H1 (cell line): ENCODE measurements around the gene LRCH1. TPM values are rescaled to one million over a fixed set of nuclear protein-coding genes. Genes with fewer than 3 reads are reported as not detected.
A peak's percentile ranks its signal among the peaks of the same experiment; 100 is the strongest.

Experiments used
- CTCF ChIA-PET: fragments of 300-600 bp; sonication (Branson Sonifier 250); formaldehyde crosslinking; loops from one replicate; lab custom pipeline; 2021; ENCODE audit not compliant: partially characterized antibody; lab: Charles Lee
- POLR2A ChIA-PET: fragments of 300-600 bp; sonication (Branson Sonifier 250); formaldehyde crosslinking; loops from one replicate; lab custom pipeline; 2021; ENCODE audit warnings: inconsistent platforms; ENCODE audit not compliant: partially characterized antibody; lab: Charles Lee
- DNase-seq, 2 experiments: peaks; one replicate each; pipeline versions ENCODE4 v3.0.0 to v3.0.0-alpha.2; 2010 to 2022; ENCODE audit warnings: low spot score in 2 of 2, low read depth in 1 of 2, mixed read lengths in 1 of 2
- FAIRE-seq: peaks from 2 replicates; lab custom pipeline; 2011; peaks lifted over from hg19 to GRCh38; lab: Jason Lieb, UNC
- H2AFZ ChIP-seq: 2 replicates; pipeline ENCODE4 v1.8.1; 2012; ENCODE audit warnings: low read length, inconsistent platforms
- H2AK5ac ChIP-seq: 2 replicates; pipeline ENCODE4 v1.6.1; 2013; ENCODE audit warnings: low read depth, low read length
- H2BK120ac ChIP-seq: replicated peaks from 2 replicates; pipeline ENCODE3; 2013; ENCODE audit warnings: low read depth, low read length, inconsistent platforms
- H2BK12ac ChIP-seq: 2 replicates; pipeline ENCODE4 v1.6.1; 2013; ENCODE audit warnings: low read depth, low read length
- H2BK15ac ChIP-seq: 2 replicates; pipeline ENCODE4 v1.6.1; 2013; ENCODE audit warnings: low read length
- H2BK20ac ChIP-seq: 2 replicates; pipeline ENCODE4 v1.6.1; 2013; ENCODE audit warnings: low read length
- H2BK5ac ChIP-seq: 2 replicates; pipeline ENCODE4 v1.6.1; 2013; ENCODE audit warnings: low read depth, low read length
- H3K14ac ChIP-seq: 2 replicates; pipeline ENCODE4 v1.6.1; 2013; ENCODE audit warnings: inconsistent platforms; ENCODE audit not compliant: insufficient read length
- H3K18ac ChIP-seq: 2 replicates; pipeline ENCODE4 v1.6.1; 2013; ENCODE audit warnings: low read length; ENCODE audit errors: extremely low read depth
- H3K23ac ChIP-seq: 2 replicates; pipeline ENCODE4 v1.6.1; 2013; ENCODE audit warnings: inconsistent platforms; ENCODE audit not compliant: insufficient read length
- H3K23me2 ChIP-seq: 2 replicates; pipeline ENCODE4 v1.6.1; 2013; ENCODE audit warnings: low read depth, low read length
- H3K27ac ChIP-seq: 2 replicates; pipeline ENCODE4 v1.6.1; 2011; ENCODE audit warnings: low read depth, low read length, inconsistent platforms
- H3K27me3 ChIP-seq, 4 experiments: replicated peaks in 1 of 4; 1 replicate in 1 of 4; 2 replicates in 3 of 4; pipeline versions ENCODE4 v1.6.1 to v1.8.1; 2011 to 2013; ENCODE audit warnings: low read length in 3 of 4, mild to moderate bottlenecking in 3 of 4, inconsistent platforms in 2 of 4, mixed read lengths in 2 of 4, moderate library complexity in 1 of 4; ENCODE audit not compliant: control insufficient read depth in 3 of 4, insufficient read depth in 3 of 4; ENCODE audit errors: extremely low read depth in 1 of 4
- H3K36me3 ChIP-seq, 4 experiments: 2 replicates each; pipeline versions ENCODE4 v1.6.1 to v1.8.1; 2011 to 2013; ENCODE audit warnings: mild to moderate bottlenecking in 4 of 4, low read length in 3 of 4, moderate library complexity in 2 of 4, control low read depth in 1 of 4, inconsistent platforms in 1 of 4; ENCODE audit not compliant: insufficient read depth in 4 of 4, control insufficient read depth in 2 of 4
- H3K4ac ChIP-seq: replicated peaks from 2 replicates; pipeline ENCODE3; 2013; ENCODE audit warnings: low read length, low read depth, mixed read lengths, inconsistent platforms; ENCODE audit not compliant: insufficient read length
- H3K4me1 ChIP-seq, 4 experiments: replicated peaks in 1 of 4; 1 replicate in 1 of 4; 2 replicates in 3 of 4; pipeline versions ENCODE4 v1.6.1 to v1.8.1; 2011 to 2013; ENCODE audit warnings: low read length in 3 of 4, inconsistent platforms in 2 of 4, mixed read lengths in 1 of 4; ENCODE audit not compliant: insufficient read depth in 4 of 4, control insufficient read depth in 3 of 4
- H3K4me2 ChIP-seq, 2 experiments: 2 replicates each; pipeline versions ENCODE4 v1.6.1 to v1.8.1; 2011 to 2013; ENCODE audit warnings: low read depth in 2 of 2, low read length in 2 of 2, control low read depth in 1 of 2, inconsistent platforms in 1 of 2, mild to moderate bottlenecking in 1 of 2; ENCODE audit not compliant: insufficient read depth in 1 of 2
- H3K4me3 ChIP-seq, 4 experiments: fragments of 200-600, 300-600 bp in 1 of 4; sonication (generic), shearing (Covaris generic), sonication (Bioruptor Twin) in 1 of 4; 2 replicates each; pipeline versions ENCODE4 v1.5.1 to v1.8.1; 2011 to 2016; ENCODE audit warnings: low read length in 4 of 4, low read depth in 3 of 4, control low read depth in 2 of 4, inconsistent platforms in 2 of 4, mild to moderate bottlenecking in 2 of 4, mixed read lengths in 1 of 4, moderate library complexity in 1 of 4; ENCODE audit not compliant: insufficient read depth in 2 of 4; ENCODE audit errors: extremely low read depth in 1 of 4
- H3K56ac ChIP-seq: replicated peaks from 2 replicates; pipeline ENCODE3; 2013; ENCODE audit warnings: low read depth, mild to moderate bottlenecking, mixed read lengths, low read length, inconsistent platforms; ENCODE audit not compliant: insufficient read length
- H3K79me1 ChIP-seq: 2 replicates; pipeline ENCODE4 v1.6.1; 2013; ENCODE audit warnings: low read depth, low read length, control low read depth
- H3K79me2 ChIP-seq, 2 experiments: 2 replicates each; pipeline versions ENCODE4 v1.6.1 to v1.8.1; 2012 to 2013; ENCODE audit warnings: low read length in 2 of 2, mild to moderate bottlenecking in 2 of 2, inconsistent platforms in 1 of 2; ENCODE audit not compliant: insufficient read depth in 2 of 2, control insufficient read depth in 1 of 2
- H3K9ac ChIP-seq, 4 experiments: replicated peaks in 1 of 4; 1 replicate in 1 of 4; 2 replicates in 3 of 4; pipeline versions ENCODE4 v1.6.1 to v1.8.1; 2011 to 2013; ENCODE audit warnings: low read depth in 3 of 4, low read length in 3 of 4, control low read depth in 2 of 4, mild to moderate bottlenecking in 2 of 4, moderate library complexity in 2 of 4, inconsistent platforms in 1 of 4; ENCODE audit errors: extremely low read depth in 1 of 4
- H3K9me3 ChIP-seq, 2 experiments: 2 replicates each; pipeline versions ENCODE4 v1.6.1 to v1.8.1; 2012 to 2013; ENCODE audit warnings: mild to moderate bottlenecking in 2 of 2, moderate library complexity in 2 of 2, control low read depth in 1 of 2, inconsistent platforms in 1 of 2, low read depth in 1 of 2, low read length in 1 of 2, mixed read lengths in 1 of 2; ENCODE audit not compliant: insufficient read depth in 2 of 2
- H4K20me1 ChIP-seq, 2 experiments: replicated peaks in 1 of 2; 2 replicates each; pipeline versions ENCODE3 to v1.8.1; 2011 to 2013; ENCODE audit warnings: inconsistent platforms in 2 of 2, low read length in 2 of 2, mild to moderate bottlenecking in 1 of 2; ENCODE audit not compliant: insufficient read depth in 2 of 2, control insufficient read depth in 1 of 2
- H4K5ac ChIP-seq: 2 replicates; pipeline ENCODE4 v1.6.1; 2013; ENCODE audit warnings: low read length, low read depth, mixed read lengths, inconsistent platforms; ENCODE audit not compliant: insufficient read length
- H4K8ac ChIP-seq: 2 replicates; pipeline ENCODE4 v1.8.0; 2013; ENCODE audit warnings: mild to moderate bottlenecking, moderate library complexity, low read length, inconsistent platforms; ENCODE audit not compliant: insufficient read depth; ENCODE audit errors: extremely low read depth
- H4K91ac ChIP-seq: replicated peaks from 2 replicates; pipeline ENCODE3; 2013; ENCODE audit warnings: low read length, mixed read lengths, inconsistent platforms; ENCODE audit not compliant: insufficient read length
- CBX5 ChIP-seq: fragments of 300-800, 300-1000 bp; sonication (generic); IDR thresholded peaks from 2 replicates; pipeline ENCODE4 v1.7.1; 2016; ENCODE audit warnings: antibody characterized with exemption, low read length, low read depth
- FOSL1 ChIP-seq: IDR thresholded peaks from 2 replicates; pipeline ENCODE4 v1.6.1; 2011; ENCODE audit warnings: mild to moderate bottlenecking, low read depth, low read length, moderate library complexity; ENCODE audit not compliant: insufficient read depth
- JUN ChIP-seq: IDR thresholded peaks from 2 replicates; pipeline ENCODE4 v1.6.1; 2011; ENCODE audit warnings: low read depth, mild to moderate bottlenecking, improper control_type of control experiment, low read length
- KDM1A ChIP-seq: fragments of 200-600, 300-600 bp; sonication (generic); IDR thresholded peaks from 2 replicates; pipeline ENCODE4 v1.7.1; 2016; ENCODE audit warnings: mild to moderate bottlenecking, low read length, borderline replicate concordance
- POU5F1 ChIP-seq: IDR thresholded peaks from 2 replicates; pipeline ENCODE4 v1.6.1; 2011; ENCODE audit warnings: low read depth, mild to moderate bottlenecking, low read length, moderate library complexity
- WGBS, 2 experiments: shearing (Covaris generic) in 1 of 2; methylation state at CpG; one replicate each; pipeline versions ENCODE4 v1.1.6 to v1.1.7; 2013 to 2015; ENCODE audit warnings: low lambda C conversion rate in 2 of 2, mixed read lengths in 2 of 2, inconsistent platforms in 1 of 2, low coverage in 1 of 2, missing lambda C conversion rate in 1 of 2; ENCODE audit not compliant: insufficient replicate concordance in 2 of 2, insufficient coverage in 1 of 2, insufficient read length in 1 of 2; ENCODE audit errors: extremely low coverage in 1 of 2, missing lambda C conversion rate in 1 of 2; 5-methylcytosine and 5-hydroxymethylcytosine counted together
- polyA plus RNA-seq, 7 experiments: library from polyadenylated mRNA; depleted of rRNA in 3 of 7; stranded (reverse) in 5 of 7; unstranded in 2 of 7; fragments of >200 nt in 5 of 7; fragments of 200-250 nt in 2 of 7; gene quantifications; 1 replicate in 5 of 7; 2 replicates in 1 of 7; 4 replicates in 1 of 7; pipeline versions ENCODE4 v1.2.1 to v1.2.3, GENCODE V29; 2011 to 2013; ENCODE audit warnings: missing spikeins in 2 of 7, mixed read lengths in 2 of 7
- total RNA-seq: library from RNA; stranded (reverse); fragmentation: NEBNext Ultra II Directional; extraction: Animal tissue kit (Norgen Biotek cat#: 25700); gene quantifications from 2 replicates; pipeline ENCODE4 v1.2.1, GENCODE V29; 2021

Gene LRCH1
- total and polyA plus RNA-seq, 2 of the 8 experiments (the other 6 are each of a cell fraction or from before 2014, with no cell fraction given): 3.0 to 10.1 TPM

- H3K4me3 ChIP-seq: peak overlapping the region in 1 of 4 experiments; percentile 1; a peak in 2 of 8 replicates
- no peak overlapping the region for H2AK5ac ChIP-seq
- H2BK12ac ChIP-seq: no peak overlapping the region
- TF ChIP-seq FOSL1: no peak
- TF ChIP-seq CBX5: no peak
- TF ChIP-seq POU5F1: no peak
- TF ChIP-seq KDM1A: no peak
- no peak for TF ChIP-seq JUN
- TF ChIP-seq, all 59 proteins: peak for 0
- no peak for FAIRE-seq
- Histone ChIP-seq H3K23me2 (no peaks in the 10 kb centered on the region), H4K5ac (no peak overlapping the region), H3K14ac (no peak overlapping the region), H4K91ac (no peak overlapping the region), H3K27me3 (no peaks in the 10 kb centered on the region), H3K27ac (no peak overlapping the region), H2BK5ac (no peak overlapping the region), H2AFZ (no peak overlapping the region), H4K8ac (no peak overlapping the region), H3K36me3 (no peaks in the 10 kb centered on the region), H3K4ac (no peak overlapping the region), H3K23ac (no peak overlapping the region), H2BK120ac (no peak overlapping the region), H4K20me1 (no peaks in the 10 kb centered on the region), H2BK20ac (no peak overlapping the region), H3K79me1 (peaks cover 2% of the 10 kb centered on the region; the same call in 1 of the 2 replicates), H3K18ac (no peak overlapping the region), H2BK15ac (no peak overlapping the region), H3K9ac (no peak overlapping the region), H3K79me2 (peaks cover 0 to 21% of the 10 kb centered on the region in 2 experiments; a peak in 2 of 4 replicates), H3K56ac (no peak overlapping the region), H3K9me3 (no peaks in the 10 kb centered on the region), H3K4me2 (peak overlapping the region in 1 of 2 experiments; percentile 20; a peak in 1 of 4 replicates), H3K4me1 (peaks cover 0 to 23% (median 10%) of the 10 kb centered on the region in 4 experiments; a peak in 6 of 7 replicates)
- CTCF ChIA-PET: interaction anchor here (0.6 to 3.3 kb wide), 8 partner anchors 9 to 1563 kb away, joined by 3 to 14 read pairs (median 3); no protein-coding TSS in a partner anchor
- POLR2A ChIA-PET: interaction anchor here (1.4 kb wide), 1 partner anchor 9 kb away, joined by 3 read pairs; no protein-coding TSS in a partner anchor
- no peak for DNase-seq
- 73% methylated on average over 1 of the region's 1 CpG; no CpG with 5 or more reads in 1 of the 2 experiments for WGBS, 2 experiments
These were observed 77.6 kb downstream of the LRCH1 start for GRCh38 chr13:46630431-46631178.
